Measurements from ENCODE around the gene DEFB113.

GRCh38 chr6:49966823-49967222 lies 2.6 kb downstream of the DEFB113 start:
- TF ChIP-seq CTCF (IDR thresholded peaks at IDR 0.05) (no peak), POLR2A (IDR thresholded peaks at IDR 0.05) (no peak)
